SK-N-SH (cell line): Measurements from ENCODE around the gene GALNS. TPM values are rescaled to one million over a fixed set of nuclear protein-coding genes. Genes with fewer than 3 reads are reported as not detected.

Source experiments
- CTCF ChIA-PET: fragments of 300-600, 350-600 bp; formaldehyde crosslinking; extraction: SDS; loops from one replicate; lab custom pipeline; 2021; lab: Yijun Ruan, JAX
- POLR2A ChIA-PET: fragments of 350-600 bp; sonication (Branson Sonifier 250); formaldehyde crosslinking; extraction: SDS; loops from one replicate; lab custom pipeline; 2020; ENCODE audit warnings: antibody characterized with exemption, inconsistent platforms; lab: Yijun Ruan, JAX
- DNase-seq: peaks from one replicate; pipeline ENCODE4 v3.0.0; 2012
- H2AFZ ChIP-seq: fragments of 200-600 bp; sonication (generic); 2 replicates; pipeline ENCODE4 v1.8.1; 2016; ENCODE audit warnings: antibody characterized with exemption, mild to moderate bottlenecking, low read depth
- H3F3A ChIP-seq: fragments of 200-600 bp; sonication (generic); replicated peaks from 2 replicates; pipeline ENCODE3; 2016; ENCODE audit warnings: antibody characterized with exemption, mild to moderate bottlenecking; ENCODE audit not compliant: insufficient read depth
- H3K27ac ChIP-seq, 2 experiments: fragments of 200-500 bp in 1 of 2; fragments of 200-600 bp in 1 of 2; sonication (Bioruptor generic) in 1 of 2; sonication (generic), shearing (Covaris generic) in 1 of 2; 2 replicates each; pipeline versions ENCODE4 v1.5.1 to v1.6.1; 2014 to 2016; ENCODE audit warnings: low read depth in 2 of 2, inconsistent platforms in 1 of 2, low read length in 1 of 2, mild to moderate bottlenecking in 1 of 2, mixed read lengths in 1 of 2
- H3K27me3 ChIP-seq: fragments of 200-600 bp; sonication (generic), shearing (Covaris generic); 2 replicates; pipeline ENCODE4 v1.6.1; 2016; ENCODE audit warnings: mixed run types; ENCODE audit not compliant: insufficient read depth
- H3K36me3 ChIP-seq, 2 experiments: fragments of 200-500 bp in 1 of 2; fragments of 200-600 bp in 1 of 2; sonication (Bioruptor generic) in 1 of 2; sonication (generic) in 1 of 2; replicated peaks in 1 of 2; 2 replicates each; pipeline versions ENCODE3 to v1.5.1; 2014 to 2016; ENCODE audit warnings: low read length in 1 of 2, mild to moderate bottlenecking in 1 of 2; ENCODE audit not compliant: insufficient read depth in 2 of 2, control insufficient read depth in 1 of 2
- H3K4me1 ChIP-seq, 2 experiments: fragments of 200-500 bp in 1 of 2; fragments of 200-600 bp in 1 of 2; sonication (Bioruptor generic) in 1 of 2; sonication (generic), shearing (Covaris generic) in 1 of 2; 2 replicates each; pipeline versions ENCODE4 v1.5.1 to v1.6.1; 2014 to 2016; ENCODE audit warnings: low read depth in 1 of 2, low read length in 1 of 2, mixed run types in 1 of 2; ENCODE audit not compliant: insufficient read depth in 2 of 2, control insufficient read depth in 1 of 2
- H3K4me2 ChIP-seq: fragments of 200-600 bp; sonication (generic), shearing (Covaris generic); 2 replicates; pipeline ENCODE4 v1.6.1; 2017; ENCODE audit warnings: mixed run types
- H3K4me3 ChIP-seq, 2 experiments: fragments of 200-500 bp in 1 of 2; fragments of 200-600 bp in 1 of 2; sonication (Bioruptor generic) in 1 of 2; sonication (generic), shearing (Covaris generic) in 1 of 2; 2 replicates each; pipeline versions ENCODE4 v1.5.1 to v1.8.1; 2014 to 2016; ENCODE audit warnings: low read depth in 2 of 2, inconsistent platforms in 1 of 2, low read length in 1 of 2, mild to moderate bottlenecking in 1 of 2, mixed read lengths in 1 of 2, moderate library complexity in 1 of 2
- H3K79me2 ChIP-seq: fragments of 200-600 bp; sonication (generic); 2 replicates; pipeline ENCODE4 v1.8.1; 2017; ENCODE audit warnings: mild to moderate bottlenecking; ENCODE audit not compliant: insufficient read depth
- H3K9ac ChIP-seq: fragments of 200-600 bp; sonication (generic); 2 replicates; pipeline ENCODE4 v1.6.1; 2017; ENCODE audit warnings: mixed run types
- H3K9me2 ChIP-seq: fragments of 200-600 bp; sonication (generic); 2 replicates; pipeline ENCODE4 v1.6.1; 2017; ENCODE audit warnings: mixed run types
- H3K9me3 ChIP-seq: fragments of 200-600 bp; sonication (generic); 2 replicates; pipeline ENCODE4 v1.6.1; 2017; ENCODE audit warnings: mixed run types, mild to moderate bottlenecking, moderate library complexity
- H4K20me1 ChIP-seq: fragments of 200-600 bp; sonication (generic); 2 replicates; pipeline ENCODE4 v1.6.1; 2017; ENCODE audit warnings: mild to moderate bottlenecking, mixed run types; ENCODE audit not compliant: insufficient read depth
- MAX ChIP-seq: IDR thresholded peaks from 2 replicates; pipeline ENCODE4 v1.4.0; 2012; ENCODE audit warnings: low read depth
- MEF2A ChIP-seq: IDR thresholded peaks from 2 replicates; pipeline ENCODE4 v1.4.0; 2012; ENCODE audit warnings: low read depth, borderline replicate concordance
- MXI1 ChIP-seq: IDR thresholded peaks from 2 replicates; pipeline ENCODE4 v1.6.1; 2012; ENCODE audit warnings: mild to moderate bottlenecking, low read depth, low read length, improper control_type of control experiment
- NRF1 ChIP-seq: IDR thresholded peaks from 2 replicates; pipeline ENCODE4 v1.6.1; 2012; ENCODE audit warnings: low read depth, mild to moderate bottlenecking, low read length
- POLR2AphosphoS5 ChIP-seq: IDR thresholded peaks from 2 replicates; pipeline ENCODE4 v1.6.1; 2012; ENCODE audit warnings: low read depth, low read length
- RAD21 ChIP-seq: IDR thresholded peaks from 2 replicates; pipeline ENCODE4 v1.6.1; 2012; ENCODE audit warnings: mild to moderate bottlenecking, low read length
- REST ChIP-seq: IDR thresholded peaks from 2 replicates; pipeline ENCODE4 v1.6.1; 2012; ENCODE audit warnings: mild to moderate bottlenecking, low read depth, low read length, moderate library complexity
- RFX5 ChIP-seq: IDR thresholded peaks from 2 replicates; pipeline ENCODE4 v1.6.1; 2012; ENCODE audit warnings: mild to moderate bottlenecking, improper control_type of control experiment, low read length
- SIN3A ChIP-seq: IDR thresholded peaks from 2 replicates; pipeline ENCODE4 v1.6.1; 2012; ENCODE audit warnings: low read depth, mild to moderate bottlenecking, low read length, moderate library complexity, borderline replicate concordance
- TAF1 ChIP-seq: IDR thresholded peaks from 2 replicates; pipeline ENCODE4 v1.6.1; 2012; ENCODE audit warnings: low read depth, mild to moderate bottlenecking, low read length, moderate library complexity, borderline replicate concordance
- YY1 ChIP-seq: IDR thresholded peaks from 2 replicates; pipeline ENCODE4 v1.4.0; 2012; ENCODE audit warnings: low read depth, mild to moderate bottlenecking
- WGBS: methylation state at CpG from one replicate; pipeline ENCODE4 v1.1.6; 2017; ENCODE audit warnings: low lambda C conversion rate; 5-methylcytosine and 5-hydroxymethylcytosine counted together
- polyA plus RNA-seq, 3 experiments: library from polyadenylated mRNA; depleted of rRNA; stranded (reverse); fragments of >200 nt; gene quantifications; 2 replicates each; pipeline ENCODE4 v1.2.3, GENCODE V29; 2012
- TF ChIP-seq, protein P1 (sequence below): fragments of 150-350 bp; IDR thresholded peaks from 2 replicates; pipeline ENCODE4 v1.6.1; 2016; ENCODE audit warnings: mild to moderate bottlenecking, low read depth, low read length
- TF ChIP-seq, protein P2 (sequence below): IDR thresholded peaks from 2 replicates; pipeline ENCODE4 v1.4.0; 2012; ENCODE audit warnings: low read depth, borderline replicate concordance

Gene GALNS
- polyA plus RNA-seq, 1 of the 3 experiments (the other 2 are of a cell fraction): 16.5 TPM

- Histone ChIP-seq H3K4me1 (peaks cover 0 to 15% of the 10 kb centered on the region in 2 experiments; a peak in 1 of 4 replicates), H3K27ac (peak within 1 kb of the TSS in 1 of 2 experiments; percentile 64; a peak in 1 of 4 replicates), H3K9me2 (no peaks in the 10 kb centered on the region), H3K4me3 (peak within 1 kb of the TSS; percentile 74 to 86), H3K4me2 (peak within 1 kb of the TSS; percentile 91), H3K9me3 (no peaks in the 10 kb centered on the region), H3K79me2 (peaks cover 22% of the 10 kb centered on the region), H3K36me3 (peaks cover 0 to 22% of the 10 kb centered on the region in 2 experiments), H4K20me1 (0 out of 2 replicates have a peak, but pooled peaks cover 4% of the 10 kb centered on the region), H2AFZ (peak within 1 kb of the TSS; percentile 88), H3K9ac (peak within 1 kb of the TSS; percentile 80), H3K27me3 (no peaks in the 10 kb centered on the region), H3F3A (peaks cover 13% of the 10 kb centered on the region)
- POLR2A ChIA-PET: no interaction called here
- TF ChIP-seq REST: no peak
- TF ChIP-seq MXI1: peak; percentile 28; the same call in 1 of the 2 replicates
- TF ChIP-seq NRF1: peak; percentile 95
- TF ChIP-seq, protein P1, sequence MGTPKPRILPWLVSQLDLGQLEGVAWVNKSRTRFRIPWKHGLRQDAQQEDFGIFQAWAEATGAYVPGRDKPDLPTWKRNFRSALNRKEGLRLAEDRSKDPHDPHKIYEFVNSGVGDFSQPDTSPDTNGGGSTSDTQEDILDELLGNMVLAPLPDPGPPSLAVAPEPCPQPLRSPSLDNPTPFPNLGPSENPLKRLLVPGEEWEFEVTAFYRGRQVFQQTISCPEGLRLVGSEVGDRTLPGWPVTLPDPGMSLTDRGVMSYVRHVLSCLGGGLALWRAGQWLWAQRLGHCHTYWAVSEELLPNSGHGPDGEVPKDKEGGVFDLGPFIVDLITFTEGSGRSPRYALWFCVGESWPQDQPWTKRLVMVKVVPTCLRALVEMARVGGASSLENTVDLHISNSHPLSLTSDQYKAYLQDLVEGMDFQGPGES: no peak
- TF ChIP-seq SIN3A: peak; percentile 83; the same call in 1 of the 2 replicates
- TF ChIP-seq MEF2A: no peak
- peak; percentile 75; the same call in 1 of the 2 replicates for TF ChIP-seq MAX
- TF ChIP-seq POLR2AphosphoS5: peak; percentile 85
- TF ChIP-seq RAD21: 0 out of 2 replicates have a peak, but pooled peaks have one; percentile 6
- TF ChIP-seq RFX5: no peak
- TF ChIP-seq TAF1: peak; percentile 52; the same call in 1 of the 2 replicates
- TF ChIP-seq, protein P2, sequence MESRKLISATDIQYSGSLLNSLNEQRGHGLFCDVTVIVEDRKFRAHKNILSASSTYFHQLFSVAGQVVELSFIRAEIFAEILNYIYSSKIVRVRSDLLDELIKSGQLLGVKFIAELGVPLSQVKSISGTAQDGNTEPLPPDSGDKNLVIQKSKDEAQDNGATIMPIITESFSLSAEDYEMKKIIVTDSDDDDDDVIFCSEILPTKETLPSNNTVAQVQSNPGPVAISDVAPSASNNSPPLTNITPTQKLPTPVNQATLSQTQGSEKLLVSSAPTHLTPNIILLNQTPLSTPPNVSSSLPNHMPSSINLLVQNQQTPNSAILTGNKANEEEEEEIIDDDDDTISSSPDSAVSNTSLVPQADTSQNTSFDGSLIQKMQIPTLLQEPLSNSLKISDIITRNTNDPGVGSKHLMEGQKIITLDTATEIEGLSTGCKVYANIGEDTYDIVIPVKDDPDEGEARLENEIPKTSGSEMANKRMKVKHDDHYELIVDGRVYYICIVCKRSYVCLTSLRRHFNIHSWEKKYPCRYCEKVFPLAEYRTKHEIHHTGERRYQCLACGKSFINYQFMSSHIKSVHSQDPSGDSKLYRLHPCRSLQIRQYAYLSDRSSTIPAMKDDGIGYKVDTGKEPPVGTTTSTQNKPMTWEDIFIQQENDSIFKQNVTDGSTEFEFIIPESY: no peak
- 0 out of 2 replicates have a peak, but pooled peaks have one; percentile 29 for TF ChIP-seq YY1
- CTCF ChIA-PET: interaction anchor here (0.8 to 2.0 kb wide), 5 partner anchors 11 to 413 kb away, joined by 3 to 13 read pairs (median 4); no protein-coding TSS in a partner anchor
- under 1% methylated on average over 23 of the region's 98 CpGs for WGBS
- peak; percentile 100 for DNase-seq
Measured at GRCh38 chr16:88803264-88803987, 53.3 kb downstream of the GALNS start, which contains the start of gene CDT1. TSS of gene CDT1 (plus strand) at chr16:88803789. CDS start at chr16:88803832, 43 bp downstream.
